ENCODE data around the gene PPP1R3G.
"Not testable (repeated sequence)": the region's sequence is repeated elsewhere in the genome, so short reads cannot be mapped to it uniquely, and the experiment has no call there.

PPP1R3G gene

DNA sequence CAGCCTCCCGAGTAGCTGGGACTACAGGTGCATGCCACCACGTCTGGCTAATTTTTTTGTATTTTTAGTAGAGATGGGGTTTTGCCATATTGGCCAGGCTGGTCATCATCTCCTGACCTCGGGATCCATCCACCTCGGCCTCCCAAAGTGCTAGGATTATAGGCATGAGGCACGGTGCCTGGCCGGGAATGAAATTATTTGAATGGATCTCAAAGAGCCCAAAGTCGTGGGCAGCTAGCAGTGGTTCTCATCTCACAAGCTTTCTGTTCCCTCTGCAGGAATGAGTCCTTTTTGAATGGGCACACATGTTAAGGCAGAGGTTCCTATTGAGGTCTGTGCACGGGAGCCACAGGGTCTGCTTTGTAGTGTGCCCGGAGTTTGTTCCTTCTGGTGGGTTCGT lies 34.9 kb downstream of the PPP1R3G start:
- Histone ChIP-seq H4K20me1 (ENCODE audit: insufficient read depth, low read length, poor library complexity, severe bottlenecking) (no peaks in the 10 kb centered on the region), H3K9me3 (ENCODE audit: insufficient read depth, low read depth, low read length) (no peaks in the 10 kb centered on the region), H3K4me1 (ENCODE audit: insufficient read depth, low read length, poor library complexity, severe bottlenecking) (no peaks in the 10 kb centered on the region), H3K79me2 (ENCODE audit: insufficient read depth, low read length) (no peaks in the 10 kb centered on the region), H3K27me3 (ENCODE audit: insufficient read depth, low read length, poor library complexity, severe bottlenecking) (no peaks in the 10 kb centered on the region), H3K36me3 (ENCODE audit: insufficient read depth, low read length) (no peaks in the 10 kb centered on the region), H3K9ac (ENCODE audit: low read depth, low read length, poor library complexity, severe bottlenecking) (no peak overlapping the region), H3K4me3 (ENCODE audit: low read length, poor library complexity, severe bottlenecking) (no peak overlapping the region), H3K4me2 (ENCODE audit: low read depth, low read length, poor library complexity, severe bottlenecking) (no peak overlapping the region), H3K9me2 (replicated peaks; ENCODE audit: low read depth, low read length) (no peaks in the 10 kb centered on the region), H3F3A (ENCODE audit: low read depth) (no peaks in the 10 kb centered on the region), H2AFZ (ENCODE audit: low read length) (no peak overlapping the region)
- TF ChIP-seq EZH2phosphoT487 (IDR thresholded peaks at IDR 0.05; ENCODE audit: borderline replicate concordance): no peak
- TF ChIP-seq, protein P1, sequence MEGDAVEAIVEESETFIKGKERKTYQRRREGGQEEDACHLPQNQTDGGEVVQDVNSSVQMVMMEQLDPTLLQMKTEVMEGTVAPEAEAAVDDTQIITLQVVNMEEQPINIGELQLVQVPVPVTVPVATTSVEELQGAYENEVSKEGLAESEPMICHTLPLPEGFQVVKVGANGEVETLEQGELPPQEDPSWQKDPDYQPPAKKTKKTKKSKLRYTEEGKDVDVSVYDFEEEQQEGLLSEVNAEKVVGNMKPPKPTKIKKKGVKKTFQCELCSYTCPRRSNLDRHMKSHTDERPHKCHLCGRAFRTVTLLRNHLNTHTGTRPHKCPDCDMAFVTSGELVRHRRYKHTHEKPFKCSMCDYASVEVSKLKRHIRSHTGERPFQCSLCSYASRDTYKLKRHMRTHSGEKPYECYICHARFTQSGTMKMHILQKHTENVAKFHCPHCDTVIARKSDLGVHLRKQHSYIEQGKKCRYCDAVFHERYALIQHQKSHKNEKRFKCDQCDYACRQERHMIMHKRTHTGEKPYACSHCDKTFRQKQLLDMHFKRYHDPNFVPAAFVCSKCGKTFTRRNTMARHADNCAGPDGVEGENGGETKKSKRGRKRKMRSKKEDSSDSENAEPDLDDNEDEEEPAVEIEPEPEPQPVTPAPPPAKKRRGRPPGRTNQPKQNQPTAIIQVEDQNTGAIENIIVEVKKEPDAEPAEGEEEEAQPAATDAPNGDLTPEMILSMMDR (conservative IDR thresholded peaks at IDR 0.05; ENCODE audit: low read length): no peak

DNA sequence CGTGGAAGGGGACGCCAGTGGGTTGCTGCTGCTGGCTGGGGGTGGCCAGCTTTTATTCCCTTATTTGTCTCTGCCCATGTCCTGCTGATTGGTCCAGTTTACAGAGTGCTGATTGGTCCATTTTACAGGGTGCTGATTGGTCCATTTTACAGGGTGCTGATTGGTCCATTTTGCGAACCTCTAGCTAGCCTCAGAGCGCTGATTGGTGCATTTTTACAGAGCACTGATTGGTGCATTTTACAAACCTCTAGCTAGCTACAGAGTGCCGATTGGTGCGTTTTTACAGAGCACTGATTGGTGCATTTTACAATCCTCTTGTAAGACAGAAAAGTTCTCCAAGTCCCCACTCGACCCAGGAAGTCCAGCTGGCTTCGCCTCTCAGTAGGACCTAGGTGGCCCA lies 35.4 kb downstream of the PPP1R3G start:
- not testable (repeated sequence) for H3K9me2 ChIP-seq (replicated peaks; ENCODE audit: low read depth, low read length); H3K27me3 ChIP-seq (ENCODE audit: insufficient read depth, low read length, poor library complexity, severe bottlenecking); H3K9me3 ChIP-seq (ENCODE audit: insufficient read depth, low read depth, low read length); H3K4me1 ChIP-seq (ENCODE audit: insufficient read depth, low read length, poor library complexity, severe bottlenecking); H3K4me2 ChIP-seq (ENCODE audit: low read depth, low read length, poor library complexity, severe bottlenecking); H3F3A ChIP-seq (ENCODE audit: low read depth); H4K20me1 ChIP-seq (ENCODE audit: insufficient read depth, low read length, poor library complexity, severe bottlenecking); H3K36me3 ChIP-seq (ENCODE audit: insufficient read depth, low read length); H3K79me2 ChIP-seq (ENCODE audit: insufficient read depth, low read length); H3K9ac ChIP-seq (ENCODE audit: low read depth, low read length, poor library complexity, severe bottlenecking); H2AFZ ChIP-seq (ENCODE audit: low read length); H3K4me3 ChIP-seq (ENCODE audit: low read length, poor library complexity, severe bottlenecking)

- H3K27me3 ChIP-seq (ENCODE audit: insufficient read depth, low read length, poor library complexity, severe bottlenecking): no peaks in the 10 kb centered on the region
- H3K9me3 ChIP-seq (ENCODE audit: insufficient read depth, low read depth, low read length): no peaks in the 10 kb centered on the region
- H3K4me1 ChIP-seq (ENCODE audit: insufficient read depth, low read length, poor library complexity, severe bottlenecking): no peaks in the 10 kb centered on the region
- H3F3A ChIP-seq (ENCODE audit: low read depth): no peaks in the 10 kb centered on the region
- no peak overlapping the region for H3K4me2 ChIP-seq (ENCODE audit: low read depth, low read length, poor library complexity, severe bottlenecking)
- no peaks in the 10 kb centered on the region for H3K9me2 ChIP-seq (replicated peaks; ENCODE audit: low read depth, low read length)
- no peaks in the 10 kb centered on the region for H4K20me1 ChIP-seq (ENCODE audit: insufficient read depth, low read length, poor library complexity, severe bottlenecking)
- no peak for TF ChIP-seq EZH2phosphoT487 (IDR thresholded peaks at IDR 0.05; ENCODE audit: borderline replicate concordance)
- TF ChIP-seq, protein P1 (conservative IDR thresholded peaks at IDR 0.05; ENCODE audit: low read length): no peak
- no peaks in the 10 kb centered on the region for H3K36me3 ChIP-seq (ENCODE audit: insufficient read depth, low read length)
- H3K4me3 ChIP-seq (ENCODE audit: low read length, poor library complexity, severe bottlenecking): no peak overlapping the region
- H3K9ac ChIP-seq (ENCODE audit: low read depth, low read length, poor library complexity, severe bottlenecking): no peak overlapping the region
- H2AFZ ChIP-seq (ENCODE audit: low read length): no peak overlapping the region
- H3K79me2 ChIP-seq (ENCODE audit: insufficient read depth, low read length): no peaks in the 10 kb centered on the region
Observed at GRCh38 chr6:5121479-5121878, 36.3 kb downstream of the PPP1R3G start.

DNA sequence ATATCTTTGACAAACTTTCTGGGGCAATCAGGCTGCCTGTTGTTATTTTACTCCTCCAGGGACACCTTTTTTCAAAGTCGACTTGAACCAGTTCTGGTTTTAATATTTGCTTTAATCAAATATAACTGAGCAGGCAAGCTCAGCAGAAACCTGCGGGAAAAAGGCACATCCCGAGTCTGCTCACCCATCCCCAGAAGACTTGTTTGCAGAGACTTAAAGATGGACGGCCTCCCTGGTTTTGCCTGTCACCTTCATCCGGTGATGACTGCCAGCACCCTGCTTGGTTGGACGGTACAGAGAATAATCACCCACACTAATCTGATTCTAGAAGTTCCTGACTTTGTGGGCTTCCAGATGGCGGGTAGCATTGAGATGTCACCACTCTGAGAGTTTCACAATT lies 36.8 kb downstream of the PPP1R3G start:
- Histone ChIP-seq H4K20me1 (ENCODE audit: insufficient read depth, low read length, poor library complexity, severe bottlenecking) (no peaks in the 10 kb centered on the region), H3K27me3 (ENCODE audit: insufficient read depth, low read length, poor library complexity, severe bottlenecking) (no peaks in the 10 kb centered on the region), H3K4me1 (ENCODE audit: insufficient read depth, low read length, poor library complexity, severe bottlenecking) (no peaks in the 10 kb centered on the region), H2AFZ (ENCODE audit: low read length) (no peak overlapping the region), H3K4me3 (ENCODE audit: low read length, poor library complexity, severe bottlenecking) (no peak overlapping the region), H3K9ac (ENCODE audit: low read depth, low read length, poor library complexity, severe bottlenecking) (no peak overlapping the region), H3K4me2 (ENCODE audit: low read depth, low read length, poor library complexity, severe bottlenecking) (no peak overlapping the region), H3K79me2 (ENCODE audit: insufficient read depth, low read length) (no peaks in the 10 kb centered on the region), H3K9me3 (ENCODE audit: insufficient read depth, low read depth, low read length) (no peaks in the 10 kb centered on the region), H3K9me2 (replicated peaks; ENCODE audit: low read depth, low read length) (no peaks in the 10 kb centered on the region), H3F3A (ENCODE audit: low read depth) (no peaks in the 10 kb centered on the region), H3K36me3 (ENCODE audit: insufficient read depth, low read length) (no peaks in the 10 kb centered on the region)
- TF ChIP-seq, protein P1 (conservative IDR thresholded peaks at IDR 0.05; ENCODE audit: low read length): no peak
- TF ChIP-seq EZH2phosphoT487 (IDR thresholded peaks at IDR 0.05; ENCODE audit: borderline replicate concordance): no peak
